GM11168 (cell line): ENCODE results near the gene CRYBB3.
"Not testable (repeated sequence)": the region's sequence is repeated elsewhere in the genome, so short reads cannot be mapped to it uniquely, and the experiment has no call there.

Experiments used
- in situ Hi-C: fragments of 300-500 bp; cut with MboI; formaldehyde crosslinking; loops from one replicate; pipeline ENCODE4 v1.12.0; 2022; ENCODE audit warnings: low sequenced_read_pairs; ENCODE audit not compliant: unreplicated experiment

CRYBB3 gene

GRCh38 chr22:25233706-25234105 is 34.0 kb downstream of the CRYBB3 start:
- in situ Hi-C loops = not testable (repeated sequence)

- in situ Hi-C loops = no loop called here
Measured at GRCh38 chr22:25235547-25236290, 36.1 kb downstream of the CRYBB3 start.

- in situ Hi-C loops = no loop called here
Measured at GRCh38 chr22:25236417-25236816, 36.8 kb downstream of the CRYBB3 start.

DNA sequence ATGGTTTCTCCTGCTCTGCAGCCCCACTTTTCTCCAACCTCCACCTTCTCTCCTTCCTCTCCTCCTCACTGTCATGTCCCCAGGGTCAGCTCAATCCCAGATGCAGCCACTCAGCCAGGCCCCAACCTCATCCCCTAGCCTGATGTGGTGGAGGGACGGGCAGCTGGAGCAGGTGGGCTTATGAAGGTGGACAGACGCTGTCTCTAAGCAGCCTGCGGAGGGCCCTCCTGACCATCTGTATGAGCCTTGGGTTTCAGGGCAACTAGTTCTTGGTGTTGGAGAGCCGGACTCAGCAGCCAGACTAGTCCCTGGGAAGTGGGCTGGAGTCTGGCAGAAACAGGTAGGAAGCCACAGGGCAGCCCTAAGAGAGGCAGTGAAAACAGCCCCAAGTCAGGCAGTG is 37.8 kb downstream of the CRYBB3 start:
- in situ Hi-C loops = no loop called here

DNA sequence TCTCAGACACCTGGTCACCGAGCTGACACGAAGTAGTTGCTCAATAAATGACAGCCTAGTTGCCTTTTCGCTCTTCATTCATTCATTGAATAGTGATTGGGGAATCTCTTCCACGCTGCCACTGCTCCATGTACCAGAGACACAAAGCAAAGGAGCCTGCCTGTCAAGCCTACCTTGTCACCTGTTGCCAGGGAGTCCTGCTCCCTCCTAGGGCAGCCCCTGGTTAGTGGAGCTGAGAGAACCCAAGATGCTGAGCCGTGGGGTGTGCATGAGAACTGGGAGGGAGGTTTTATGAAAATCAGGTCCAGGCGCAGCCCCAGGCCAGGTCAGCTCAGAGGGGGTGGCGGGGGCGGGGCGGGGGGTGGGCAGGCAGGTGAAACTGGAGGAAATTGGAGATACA is 38.4 kb downstream of the CRYBB3 start:
- in situ Hi-C loops = not testable (repeated sequence)

GRCh38 chr22:25255169-25255568 is 55.5 kb downstream of the CRYBB3 start:
- in situ Hi-C loops = not testable (repeated sequence)
